Sigmoid colon (tissue), 7 donors: Measurements from ENCODE around the gene ARL14. TPM values are rescaled to one million over a fixed set of nuclear protein-coding genes. Genes with fewer than 3 reads are reported as not detected.

ENCODE experiments used
- DNase-seq: peaks from one replicate; pipeline ENCODE4 v3.0.0-alpha.2; 2019
- H3K27ac ChIP-seq, 4 donors: fragments of 200-600 bp; sonication (generic); one replicate each; pipeline ENCODE4 v1.5.1; 2016 to 2019; ENCODE audit warnings: mild to moderate bottlenecking in 1 of 4
- H3K27me3 ChIP-seq, 3 donors: fragments of 200-600 bp; sonication (generic); one replicate each; pipeline ENCODE4 v1.5.1; 2019; ENCODE audit warnings: mild to moderate bottlenecking in 1 of 3
- H3K36me3 ChIP-seq, 4 donors: fragments of 200-600 bp; sonication (generic); one replicate each; pipeline ENCODE4 v1.5.1; 2016 to 2019
- H3K4me1 ChIP-seq, 4 donors: fragments of 200-600 bp; sonication (generic); one replicate each; pipeline ENCODE4 v1.5.1; 2017 to 2019
- H3K4me3 ChIP-seq, 4 donors: fragments of 200-600 bp; sonication (generic); one replicate each; pipeline ENCODE4 v1.5.1; 2017 to 2019; ENCODE audit warnings: mild to moderate bottlenecking in 2 of 4, moderate library complexity in 1 of 4
- H3K9me3 ChIP-seq, 4 donors: fragments of 200-600 bp in 3 of 4; sonication (generic) in 3 of 4; one replicate each; pipeline versions ENCODE4 v1.5.1 to v1.6.1; 2013 to 2019
- CTCF ChIP-seq, 4 experiments: fragments of 450-650 bp in 3 of 4; fragments of 200-600 bp in 1 of 4; IDR thresholded peaks; one replicate each; pipeline ENCODE4 v1.5.1; 2016 to 2019; ENCODE audit warnings: antibody characterized with exemption in 4 of 4, mild to moderate bottlenecking in 3 of 4, moderate library complexity in 2 of 4
- EP300 ChIP-seq, 4 donors: sonication (generic); formaldehyde crosslinking; IDR thresholded peaks; one replicate each; pipeline ENCODE4 v1.6.1; 2017; ENCODE audit warnings: antibody characterized with exemption in 4 of 4
- POLR2A ChIP-seq, 2 donors: fragments of 450-650 bp; IDR thresholded peaks; one replicate each; pipeline ENCODE4 v1.6.1; 2016; ENCODE audit warnings: antibody characterized with exemption in 2 of 2, mild to moderate bottlenecking in 2 of 2, moderate library complexity in 2 of 2
- POLR2AphosphoS5 ChIP-seq, 4 donors: sonication (generic); formaldehyde crosslinking; IDR thresholded peaks; one replicate each; pipeline ENCODE4 v1.6.1; 2017; ENCODE audit warnings: antibody characterized with exemption in 4 of 4
- WGBS, 2 donors: extraction: QIAGEN DNeasy Blood & Tissue Kit; methylation state at CpG; one replicate each; pipeline ENCODE4 v1.1.7; 2013; 5-methylcytosine and 5-hydroxymethylcytosine counted together
- intact Hi-C: fragments of 100-400 bp; cut with DNase I; formaldehyde crosslinking; loops from one replicate; pipeline ENCODE4 v1.15.1; 2023
- polyA plus RNA-seq, 3 donors: library from polyadenylated mRNA; stranded (reverse); fragments of 200-250 nt; gene quantifications; one replicate each; pipeline ENCODE4 v1.2.3, GENCODE V29; 2013
- total RNA-seq, 4 donors: library from RNA; depleted of rRNA; stranded (reverse); fragments of >200 nt; gene quantifications; one replicate each; pipeline ENCODE4 v1.1.0, GENCODE V29; 2016
- donor health status: healthy with polysubstance abuse.
- donor health status: Bipolar disorder and iron deficiency.
- donor health status: healthy.

The ARL14 gene
- total and polyA plus RNA-seq, 7 donors = 23.3 to 144 (median 109) TPM; not detected in 4

GRCh38 chr3:160671995-160672394, 5.0 kb upstream of the ARL14 start:
- no peak overlapping the region for H3K4me3 ChIP-seq
- no peaks in the 10 kb centered on the region for H3K9me3 ChIP-seq
- intact Hi-C loops = no loop called here
- WGBS, 2 donors = 93 to 94% methylated on average over 2 of the region's 2 CpGs
- DNase-seq = no peak
- H3K27me3 ChIP-seq = no peaks in the 10 kb centered on the region
- TF ChIP-seq CTCF (IDR thresholded peaks at IDR 0.05) (no peak), POLR2A (IDR thresholded peaks at IDR 0.05) (no peak), POLR2AphosphoS5 (IDR thresholded peaks at IDR 0.05) (no peak), EP300 (IDR thresholded peaks at IDR 0.05) (no peak)
- no peaks in the 10 kb centered on the region for H3K4me1 ChIP-seq
- H3K36me3 ChIP-seq = no peaks in the 10 kb centered on the region
- no peak overlapping the region for H3K27ac ChIP-seq

- Histone ChIP-seq H3K27me3 (no peaks in the 10 kb centered on the region), H3K9me3 (no peaks in the 10 kb centered on the region), H3K27ac (no peak overlapping the region), H3K4me1 (no peaks in the 10 kb centered on the region), H3K36me3 (no peaks in the 10 kb centered on the region), H3K4me3 (no peak overlapping the region)
- TF ChIP-seq EP300 (IDR thresholded peaks at IDR 0.05) (no peak), POLR2A (IDR thresholded peaks at IDR 0.05) (no peak), POLR2AphosphoS5 (IDR thresholded peaks at IDR 0.05) (no peak), CTCF (IDR thresholded peaks at IDR 0.05) (no peak)
- intact Hi-C loops = no loop called here
- 15 to 66% methylated on average over 1 of the region's 1 CpG for WGBS, 2 donors
- no peak for DNase-seq
These were observed 3.8 kb upstream of the ARL14 start for GRCh38 chr3:160673188-160673587.

- Histone ChIP-seq H3K27me3 (no peaks in the 10 kb centered on the region), H3K27ac (no peak overlapping the region), H3K4me1 (no peaks in the 10 kb centered on the region), H3K36me3 (no peaks in the 10 kb centered on the region), H3K9me3 (no peaks in the 10 kb centered on the region), H3K4me3 (no peak overlapping the region)
- no peak for TF ChIP-seq EP300 (IDR thresholded peaks at IDR 0.05)
- no peak for TF ChIP-seq CTCF (IDR thresholded peaks at IDR 0.05)
- TF ChIP-seq POLR2AphosphoS5 (IDR thresholded peaks at IDR 0.05) = no peak
- TF ChIP-seq POLR2A (IDR thresholded peaks at IDR 0.05) = no peak
- intact Hi-C loops = no loop called here
- no peak for DNase-seq
These were observed 1.3 kb upstream of the ARL14 start for GRCh38 chr3:160675566-160676124.

- Histone ChIP-seq H3K27ac (no peak overlapping the region), H3K4me3 (no peak overlapping the region), H3K36me3 (no peaks in the 10 kb centered on the region), H3K27me3 (no peaks in the 10 kb centered on the region), H3K4me1 (no peaks in the 10 kb centered on the region), H3K9me3 (no peaks in the 10 kb centered on the region)
- no peak for DNase-seq
- intact Hi-C loops = no loop called here
- TF ChIP-seq EP300 (IDR thresholded peaks at IDR 0.05) (no peak), POLR2A (IDR thresholded peaks at IDR 0.05) (no peak), POLR2AphosphoS5 (IDR thresholded peaks at IDR 0.05) (no peak), CTCF (IDR thresholded peaks at IDR 0.05) (no peak)
- WGBS, 2 donors = 13 to 61% methylated on average over 4 of the region's 4 CpGs
These were observed 510 bp downstream of the ARL14 start for GRCh38 chr3:160677459-160677881.

GRCh38 chr3:160678292-160678842, 1.4 kb downstream of the ARL14 start:
- DNase-seq = no peak
- WGBS, 2 donors = 10 to 42% methylated on average over 5 of the region's 5 CpGs
- H3K4me3 ChIP-seq = no peak overlapping the region

More at GRCh38 chr3:160678292-160678842, 1.4 kb downstream of the ARL14 start:
- no peaks in the 10 kb centered on the region for H3K9me3 ChIP-seq
- no peaks in the 10 kb centered on the region for H3K36me3 ChIP-seq
- TF ChIP-seq CTCF (IDR thresholded peaks at IDR 0.05) (no peak), POLR2AphosphoS5 (IDR thresholded peaks at IDR 0.05) (no peak), EP300 (IDR thresholded peaks at IDR 0.05) (no peak)
- no peak overlapping the region for H3K27ac ChIP-seq
- no peaks in the 10 kb centered on the region for H3K27me3 ChIP-seq
- H3K4me1 ChIP-seq = no peaks in the 10 kb centered on the region
- intact Hi-C loops = no loop called here
